HCT116 (cell line): Measurements from ENCODE around the gene DTNB. TPM values are rescaled to one million over a fixed set of nuclear protein-coding genes. Genes with fewer than 3 reads are reported as not detected.

Source experiments
- ATAC-seq: fragments of 200-7000 bp; cut with Tn5 transposase; 2 replicates; pipeline ENCODE4 v1.9.1; 2020; ENCODE audit warnings: mild to moderate bottlenecking, moderate library complexity
- BruUV-seq: library from RNA; stranded (reverse); fragments of 400-500 nt; replicated peaks from 2 replicates; lab custom pipeline; 2021; lab: Mats Ljungman, UMichigan
- CTCF ChIA-PET: fragments of 300-600 bp; sonication (Branson Sonifier 250); formaldehyde crosslinking; loops from one replicate; lab custom pipeline; 2021; ENCODE audit warnings: antibody characterized with exemption; lab: Charles Lee
- POLR2A ChIA-PET: fragments of 300-600, 350-600 bp; sonication (Branson Sonifier 250); formaldehyde crosslinking; loops from one replicate; lab custom pipeline; 2021; ENCODE audit warnings: antibody characterized with exemption; lab: Charles Lee
- RAD21 ChIA-PET, 2 experiments: fragments of 300-600 bp; sonication (Branson Sonifier 250); formaldehyde crosslinking; loops; one replicate each; lab custom pipeline; 2023; ENCODE audit warnings: low total read pairs in 2 of 2; ENCODE audit not compliant: uncharacterized antibody in 2 of 2, unreplicated experiment in 2 of 2, low non-redundant PET in 1 of 2; lab: Charles Lee
- DNase-seq: peaks from one replicate; pipeline ENCODE4 v3.0.0-alpha.2; 2010; ENCODE audit warnings: low read depth, low spot score
- H2AFZ ChIP-seq: fragments of 200-600 bp; shearing (Covaris generic), sonication (generic); 2 replicates; pipeline ENCODE4 v1.6.1; 2017; ENCODE audit warnings: low read depth, mixed run types, mixed read lengths, antibody characterized with exemption, low read length; ENCODE audit not compliant: poor library complexity, severe bottlenecking
- H3K27ac ChIP-seq: 2 replicates; pipeline ENCODE4 v1.5.1; 2012; ENCODE audit warnings: low read depth, low read length
- H3K27me3 ChIP-seq: fragments of 200-600 bp; sonication (generic); 2 replicates; pipeline ENCODE4 v1.6.1; 2016; ENCODE audit warnings: mixed run types, low read length, mixed read lengths; ENCODE audit not compliant: insufficient read depth
- H3K36me3 ChIP-seq, 2 experiments: fragments of 200-500 bp in 1 of 2; fragments of 200-600 bp in 1 of 2; sonication (Bioruptor generic) in 1 of 2; sonication (generic) in 1 of 2; 2 replicates each; pipeline versions ENCODE4 v1.5.1 to v1.6.1; 2014 to 2016; ENCODE audit warnings: low read length in 2 of 2, inconsistent platforms in 1 of 2, mixed read lengths in 1 of 2, mixed run types in 1 of 2; ENCODE audit not compliant: insufficient read depth in 2 of 2, control insufficient read depth in 1 of 2
- H3K4me1 ChIP-seq, 2 experiments: fragments of 200-600 bp in 1 of 2; sonication (generic) in 1 of 2; 2 replicates each; pipeline versions ENCODE4 v1.5.1 to v1.6.1; 2012 to 2017; ENCODE audit warnings: low read length in 2 of 2, inconsistent platforms in 1 of 2, mild to moderate bottlenecking in 1 of 2, mixed read lengths in 1 of 2, mixed run types in 1 of 2, moderate library complexity in 1 of 2; ENCODE audit not compliant: insufficient read depth in 2 of 2, control insufficient read depth in 1 of 2
- H3K4me2 ChIP-seq: fragments of 200-600 bp; sonication (generic); 2 replicates; pipeline ENCODE4 v1.6.1; 2017; ENCODE audit warnings: mixed run types, low read length, mixed read lengths
- H3K4me3 ChIP-seq, 2 experiments: fragments of 200-600 bp in 1 of 2; sonication (generic) in 1 of 2; replicated peaks in 1 of 2; 2 replicates each; pipeline ENCODE4 v1.5.1; 2011 to 2016; ENCODE audit warnings: low read length in 2 of 2, control low read depth in 1 of 2, low read depth in 1 of 2, mild to moderate bottlenecking in 1 of 2, mixed read lengths in 1 of 2, mixed run types in 1 of 2
- H3K79me2 ChIP-seq: fragments of 200-600 bp; sonication (generic); 2 replicates; pipeline ENCODE4 v1.6.1; 2017; ENCODE audit warnings: mild to moderate bottlenecking, mixed run types, low read length, moderate library complexity, mixed read lengths; ENCODE audit not compliant: insufficient read depth
- H3K9ac ChIP-seq: fragments of 200-600 bp; sonication (generic); 2 replicates; pipeline ENCODE4 v1.6.1; 2016; ENCODE audit warnings: low read length, mixed read lengths
- H3K9me2 ChIP-seq: fragments of 200-600 bp; sonication (generic), shearing (Covaris generic); 2 replicates; pipeline ENCODE4 v1.6.1; 2017; ENCODE audit warnings: mixed run types, mild to moderate bottlenecking, moderate library complexity; ENCODE audit not compliant: insufficient read depth
- H3K9me3 ChIP-seq, 2 experiments: fragments of 200-500 bp in 1 of 2; fragments of 200-600 bp in 1 of 2; sonication (Bioruptor generic) in 1 of 2; sonication (generic) in 1 of 2; 2 replicates each; pipeline ENCODE4 v1.6.1; 2014 to 2017; ENCODE audit warnings: low read length in 2 of 2, mixed read lengths in 2 of 2, inconsistent platforms in 1 of 2, low read depth in 1 of 2, mild to moderate bottlenecking in 1 of 2, mixed run types in 1 of 2, moderate library complexity in 1 of 2; ENCODE audit not compliant: control insufficient read depth in 1 of 2, insufficient read depth in 1 of 2
- H4K20me1 ChIP-seq: fragments of 200-600 bp; sonication (generic), shearing (Covaris generic); 2 replicates; pipeline ENCODE4 v1.6.1; 2017; ENCODE audit warnings: mixed run types, mild to moderate bottlenecking, moderate library complexity; ENCODE audit not compliant: insufficient read depth
- CBX3 ChIP-seq: IDR thresholded peaks from 2 replicates; pipeline ENCODE4 v1.6.1; 2012; ENCODE audit warnings: low read depth
- CEBPB ChIP-seq: IDR thresholded peaks from 2 replicates; pipeline ENCODE4 v1.6.1; 2012; ENCODE audit warnings: low read depth
- EZH2 ChIP-seq: fragments of 200-600 bp; sonication (generic); IDR thresholded peaks from 2 replicates; pipeline ENCODE4 v1.6.1; 2017; ENCODE audit warnings: antibody characterized with exemption, mixed run types
- EZH2phosphoT487 ChIP-seq: fragments of 200-600 bp; IDR thresholded peaks from 2 replicates; pipeline ENCODE4 v1.6.1; 2018; ENCODE audit warnings: antibody characterized with exemption, borderline replicate concordance
- FOSL1 ChIP-seq: IDR thresholded peaks from 2 replicates; pipeline ENCODE4 v1.6.1; 2012; ENCODE audit warnings: low read depth
- POLR2AphosphoS5 ChIP-seq: IDR thresholded peaks from 2 replicates; pipeline ENCODE4 v1.6.1; 2011; ENCODE audit warnings: mild to moderate bottlenecking, low read depth, low read length, moderate library complexity
- RAD21 ChIP-seq: IDR thresholded peaks from 2 replicates; pipeline ENCODE4 v1.6.1; 2012; ENCODE audit warnings: low read depth, mild to moderate bottlenecking
- REST ChIP-seq: IDR thresholded peaks from 2 replicates; pipeline ENCODE4 v1.6.1; 2012; ENCODE audit warnings: low read depth
- SRF ChIP-seq: IDR thresholded peaks from 2 replicates; pipeline ENCODE4 v1.6.1; 2012; ENCODE audit warnings: low read depth
- ZBTB33 ChIP-seq: IDR thresholded peaks from 2 replicates; pipeline ENCODE4 v1.6.1; 2011; ENCODE audit warnings: mild to moderate bottlenecking, low read length, moderate library complexity; ENCODE audit not compliant: insufficient replicate concordance; ENCODE audit errors: extremely low read depth
- intact Hi-C: fragments of 100-400 bp; cut with micrococcal nuclease; formaldehyde crosslinking; loops from 2 replicates; pipeline ENCODE4 v1.10.0; 2022
- total RNA-seq: library from RNA; stranded (reverse); gene quantifications from one replicate; pipeline ENCODE4 v1.2.1, GENCODE V29; 2021; ENCODE audit not compliant: unreplicated experiment

Gene DTNB
- total RNA-seq, 1 experiment from 2014 or later, result 30.2 TPM

GRCh38 chr2:25389161-25389560 is 284.2 kb downstream of the DTNB start:
- no peak overlapping the region for H2AFZ ChIP-seq
- no peak for TF ChIP-seq FOSL1
- TF ChIP-seq ZBTB33, result no peak
- no peak for TF ChIP-seq REST
- no peak for TF ChIP-seq CBX3
- no peak for TF ChIP-seq RAD21
- no peak for TF ChIP-seq EZH2
- no peak for TF ChIP-seq EZH2phosphoT487
- no peak for TF ChIP-seq SRF
- no peak for TF ChIP-seq POLR2AphosphoS5
- no peak for TF ChIP-seq CEBPB
- TF ChIP-seq, all 23 proteins: peak for 0
- Histone ChIP-seq H3K9me3 (no peaks in the 10 kb centered on the region), H4K20me1 (no peaks in the 10 kb centered on the region), H3K4me3 (no peak overlapping the region), H3K27me3 (no peaks in the 10 kb centered on the region), H3K36me3 (no peaks in the 10 kb centered on the region), H3K4me1 (no peaks in the 10 kb centered on the region), H3K79me2 (no peaks in the 10 kb centered on the region), H3K9me2 (no peaks in the 10 kb centered on the region), H3K27ac (no peak overlapping the region), H3K4me2 (no peak overlapping the region), H3K9ac (no peak overlapping the region)
- ChIA-PET POLR2A (no interaction called here), CTCF (no interaction called here), RAD21 (no interaction called here)
- no TSS peak for BruUV-seq
- ATAC-seq, result no peak
- DNase-seq, result no peak
- intact Hi-C loops, result no loop called here
